H1 (cell line): Measurements from ENCODE around the gene CKAP5. TPM values are rescaled to one million over a fixed set of nuclear protein-coding genes. Genes with fewer than 3 reads are reported as not detected.

ENCODE experiments used
- CTCF ChIA-PET: fragments of 300-600 bp; sonication (Branson Sonifier 250); formaldehyde crosslinking; loops from one replicate; lab custom pipeline; 2021; ENCODE audit not compliant: partially characterized antibody; lab: Charles Lee
- POLR2A ChIA-PET: fragments of 300-600 bp; sonication (Branson Sonifier 250); formaldehyde crosslinking; loops from one replicate; lab custom pipeline; 2021; ENCODE audit warnings: inconsistent platforms; ENCODE audit not compliant: partially characterized antibody; lab: Charles Lee
- DNase-seq, 2 experiments: peaks; one replicate each; pipeline versions ENCODE4 v3.0.0 to v3.0.0-alpha.2; 2010 to 2022; ENCODE audit warnings: low spot score in 2 of 2, low read depth in 1 of 2, mixed read lengths in 1 of 2
- FAIRE-seq: peaks from 2 replicates; lab custom pipeline; 2011; peaks lifted over from hg19 to GRCh38; lab: Jason Lieb, UNC
- H2AFZ ChIP-seq: 2 replicates; pipeline ENCODE4 v1.8.1; 2012; ENCODE audit warnings: low read length, inconsistent platforms
- H2AK5ac ChIP-seq: 2 replicates; pipeline ENCODE4 v1.6.1; 2013; ENCODE audit warnings: low read depth, low read length
- H2BK120ac ChIP-seq: replicated peaks from 2 replicates; pipeline ENCODE3; 2013; ENCODE audit warnings: low read depth, low read length, inconsistent platforms
- H2BK12ac ChIP-seq: 2 replicates; pipeline ENCODE4 v1.6.1; 2013; ENCODE audit warnings: low read depth, low read length
- H2BK15ac ChIP-seq: 2 replicates; pipeline ENCODE4 v1.6.1; 2013; ENCODE audit warnings: low read length
- H2BK20ac ChIP-seq: 2 replicates; pipeline ENCODE4 v1.6.1; 2013; ENCODE audit warnings: low read length
- H2BK5ac ChIP-seq: 2 replicates; pipeline ENCODE4 v1.6.1; 2013; ENCODE audit warnings: low read depth, low read length
- H3K14ac ChIP-seq: 2 replicates; pipeline ENCODE4 v1.6.1; 2013; ENCODE audit warnings: inconsistent platforms; ENCODE audit not compliant: insufficient read length
- H3K18ac ChIP-seq: 2 replicates; pipeline ENCODE4 v1.6.1; 2013; ENCODE audit warnings: low read length; ENCODE audit errors: extremely low read depth
- H3K23ac ChIP-seq: 2 replicates; pipeline ENCODE4 v1.6.1; 2013; ENCODE audit warnings: inconsistent platforms; ENCODE audit not compliant: insufficient read length
- H3K23me2 ChIP-seq: 2 replicates; pipeline ENCODE4 v1.6.1; 2013; ENCODE audit warnings: low read depth, low read length
- H3K27ac ChIP-seq: 2 replicates; pipeline ENCODE4 v1.6.1; 2011; ENCODE audit warnings: low read depth, low read length, inconsistent platforms
- H3K27me3 ChIP-seq, 4 experiments: replicated peaks in 1 of 4; 1 replicate in 1 of 4; 2 replicates in 3 of 4; pipeline versions ENCODE4 v1.6.1 to v1.8.1; 2011 to 2013; ENCODE audit warnings: low read length in 3 of 4, mild to moderate bottlenecking in 3 of 4, inconsistent platforms in 2 of 4, mixed read lengths in 2 of 4, moderate library complexity in 1 of 4; ENCODE audit not compliant: control insufficient read depth in 3 of 4, insufficient read depth in 3 of 4; ENCODE audit errors: extremely low read depth in 1 of 4
- H3K36me3 ChIP-seq, 4 experiments: 2 replicates each; pipeline versions ENCODE4 v1.6.1 to v1.8.1; 2011 to 2013; ENCODE audit warnings: mild to moderate bottlenecking in 4 of 4, low read length in 3 of 4, moderate library complexity in 2 of 4, control low read depth in 1 of 4, inconsistent platforms in 1 of 4; ENCODE audit not compliant: insufficient read depth in 4 of 4, control insufficient read depth in 2 of 4
- H3K4ac ChIP-seq: replicated peaks from 2 replicates; pipeline ENCODE3; 2013; ENCODE audit warnings: low read length, low read depth, mixed read lengths, inconsistent platforms; ENCODE audit not compliant: insufficient read length
- H3K4me1 ChIP-seq, 4 experiments: replicated peaks in 1 of 4; 1 replicate in 1 of 4; 2 replicates in 3 of 4; pipeline versions ENCODE4 v1.6.1 to v1.8.1; 2011 to 2013; ENCODE audit warnings: low read length in 3 of 4, inconsistent platforms in 2 of 4, mixed read lengths in 1 of 4; ENCODE audit not compliant: insufficient read depth in 4 of 4, control insufficient read depth in 3 of 4
- H3K4me2 ChIP-seq, 2 experiments: 2 replicates each; pipeline versions ENCODE4 v1.6.1 to v1.8.1; 2011 to 2013; ENCODE audit warnings: low read depth in 2 of 2, low read length in 2 of 2, control low read depth in 1 of 2, inconsistent platforms in 1 of 2, mild to moderate bottlenecking in 1 of 2; ENCODE audit not compliant: insufficient read depth in 1 of 2
- H3K4me3 ChIP-seq, 4 experiments: fragments of 200-600, 300-600 bp in 1 of 4; sonication (generic), shearing (Covaris generic), sonication (Bioruptor Twin) in 1 of 4; 2 replicates each; pipeline versions ENCODE4 v1.5.1 to v1.8.1; 2011 to 2016; ENCODE audit warnings: low read length in 4 of 4, low read depth in 3 of 4, control low read depth in 2 of 4, inconsistent platforms in 2 of 4, mild to moderate bottlenecking in 2 of 4, mixed read lengths in 1 of 4, moderate library complexity in 1 of 4; ENCODE audit not compliant: insufficient read depth in 2 of 4; ENCODE audit errors: extremely low read depth in 1 of 4
- H3K56ac ChIP-seq: replicated peaks from 2 replicates; pipeline ENCODE3; 2013; ENCODE audit warnings: low read depth, mild to moderate bottlenecking, mixed read lengths, low read length, inconsistent platforms; ENCODE audit not compliant: insufficient read length
- H3K79me1 ChIP-seq: 2 replicates; pipeline ENCODE4 v1.6.1; 2013; ENCODE audit warnings: low read depth, low read length, control low read depth
- H3K79me2 ChIP-seq, 2 experiments: 2 replicates each; pipeline versions ENCODE4 v1.6.1 to v1.8.1; 2012 to 2013; ENCODE audit warnings: low read length in 2 of 2, mild to moderate bottlenecking in 2 of 2, inconsistent platforms in 1 of 2; ENCODE audit not compliant: insufficient read depth in 2 of 2, control insufficient read depth in 1 of 2
- H3K9ac ChIP-seq, 4 experiments: replicated peaks in 1 of 4; 1 replicate in 1 of 4; 2 replicates in 3 of 4; pipeline versions ENCODE4 v1.6.1 to v1.8.1; 2011 to 2013; ENCODE audit warnings: low read depth in 3 of 4, low read length in 3 of 4, control low read depth in 2 of 4, mild to moderate bottlenecking in 2 of 4, moderate library complexity in 2 of 4, inconsistent platforms in 1 of 4; ENCODE audit errors: extremely low read depth in 1 of 4
- H3K9me3 ChIP-seq, 2 experiments: 2 replicates each; pipeline versions ENCODE4 v1.6.1 to v1.8.1; 2012 to 2013; ENCODE audit warnings: mild to moderate bottlenecking in 2 of 2, moderate library complexity in 2 of 2, control low read depth in 1 of 2, inconsistent platforms in 1 of 2, low read depth in 1 of 2, low read length in 1 of 2, mixed read lengths in 1 of 2; ENCODE audit not compliant: insufficient read depth in 2 of 2
- H4K20me1 ChIP-seq, 2 experiments: replicated peaks in 1 of 2; 2 replicates each; pipeline versions ENCODE3 to v1.8.1; 2011 to 2013; ENCODE audit warnings: inconsistent platforms in 2 of 2, low read length in 2 of 2, mild to moderate bottlenecking in 1 of 2; ENCODE audit not compliant: insufficient read depth in 2 of 2, control insufficient read depth in 1 of 2
- H4K5ac ChIP-seq: 2 replicates; pipeline ENCODE4 v1.6.1; 2013; ENCODE audit warnings: low read length, low read depth, mixed read lengths, inconsistent platforms; ENCODE audit not compliant: insufficient read length
- H4K8ac ChIP-seq: 2 replicates; pipeline ENCODE4 v1.8.0; 2013; ENCODE audit warnings: mild to moderate bottlenecking, moderate library complexity, low read length, inconsistent platforms; ENCODE audit not compliant: insufficient read depth; ENCODE audit errors: extremely low read depth
- H4K91ac ChIP-seq: replicated peaks from 2 replicates; pipeline ENCODE3; 2013; ENCODE audit warnings: low read length, mixed read lengths, inconsistent platforms; ENCODE audit not compliant: insufficient read length
- ASH2L ChIP-seq: fragments of 200-600, 300-600 bp; sonication (generic); IDR thresholded peaks from one replicate; pipeline ENCODE4 v1.7.1; 2017; ENCODE audit warnings: low read length
- NANOG ChIP-seq: IDR thresholded peaks from 2 replicates; pipeline ENCODE4 v1.6.1; 2011; ENCODE audit warnings: low read length, low read depth, mild to moderate bottlenecking, inconsistent platforms; ENCODE audit not compliant: insufficient read depth, poor library complexity, severe bottlenecking
- WGBS, 2 experiments: shearing (Covaris generic) in 1 of 2; methylation state at CpG; one replicate each; pipeline versions ENCODE4 v1.1.6 to v1.1.7; 2013 to 2015; ENCODE audit warnings: low lambda C conversion rate in 2 of 2, mixed read lengths in 2 of 2, inconsistent platforms in 1 of 2, low coverage in 1 of 2, missing lambda C conversion rate in 1 of 2; ENCODE audit not compliant: insufficient replicate concordance in 2 of 2, insufficient coverage in 1 of 2, insufficient read length in 1 of 2; ENCODE audit errors: extremely low coverage in 1 of 2, missing lambda C conversion rate in 1 of 2; 5-methylcytosine and 5-hydroxymethylcytosine counted together
- polyA plus RNA-seq, 7 experiments: library from polyadenylated mRNA; depleted of rRNA in 3 of 7; stranded (reverse) in 5 of 7; unstranded in 2 of 7; fragments of >200 nt in 5 of 7; fragments of 200-250 nt in 2 of 7; gene quantifications; 1 replicate in 5 of 7; 2 replicates in 1 of 7; 4 replicates in 1 of 7; pipeline versions ENCODE4 v1.2.1 to v1.2.3, GENCODE V29; 2011 to 2013; ENCODE audit warnings: missing spikeins in 2 of 7, mixed read lengths in 2 of 7
- total RNA-seq: library from RNA; stranded (reverse); fragmentation: NEBNext Ultra II Directional; extraction: Animal tissue kit (Norgen Biotek cat#: 25700); gene quantifications from 2 replicates; pipeline ENCODE4 v1.2.1, GENCODE V29; 2021

The CKAP5 gene
- total and polyA plus RNA-seq, 2 of the 8 experiments (the other 6 are each of a cell fraction or from before 2014, with no cell fraction given), result 64.8 to 185 TPM

GRCh38 chr11:46741600-46742484, 104.2 kb downstream of the CKAP5 start:
- DNase-seq (no peak), FAIRE-seq (no peak)
- Histone ChIP-seq H2BK15ac (no peak overlapping the region), H2AK5ac (no peak overlapping the region), H2BK20ac (no peak overlapping the region), H3K79me1 (no peaks in the 10 kb centered on the region), H2BK5ac (no peak overlapping the region), H3K9ac (no peak overlapping the region), H2BK120ac (no peak overlapping the region), H4K5ac (no peak overlapping the region), H3K36me3 (peaks cover 17 to 55% (median 50%) of the 10 kb centered on the region in 4 experiments), H2BK12ac (no peak overlapping the region), H4K20me1 (no peaks in the 10 kb centered on the region), H3K4me1 (peaks cover 0 to 3% (median 0%) of the 10 kb centered on the region in 4 experiments; a peak in 1 of 7 replicates), H3K4me2 (no peak overlapping the region), H3K4me3 (no peak overlapping the region), H3K23me2 (no peaks in the 10 kb centered on the region), H3K14ac (no peak overlapping the region), H3K18ac (no peak overlapping the region), H4K8ac (no peak overlapping the region), H3K9me3 (no peaks in the 10 kb centered on the region), H4K91ac (no peak overlapping the region), H2AFZ (no peak overlapping the region), H3K23ac (no peak overlapping the region), H3K56ac (no peak overlapping the region), H3K79me2 (no peaks in the 10 kb centered on the region), H3K27ac (no peak overlapping the region), H3K27me3 (no peaks in the 10 kb centered on the region), H3K4ac (no peak overlapping the region)
- WGBS, 2 experiments, result 83% methylated on average over 12 of the region's 12 CpGs; no CpG with 5 or more reads in 1 of the 2 experiments
- POLR2A ChIA-PET, result interaction anchor here (0.9 kb wide), 1 partner anchor 9 kb away, joined by 3 read pairs; no protein-coding TSS in a partner anchor
- no peak for TF ChIP-seq NANOG
- TF ChIP-seq ASH2L, result no peak
- CTCF ChIA-PET, result no interaction called here
